GM10266 (cell line): ENCODE data around the gene COL13A1.

Experiments used
- DNase-seq: peaks from one replicate; pipeline ENCODE4 v3.0.0; 2012; ENCODE audit errors: extremely low spot score
- TF ChIP-seq, protein P1 (sequence below): IDR thresholded peaks from 2 replicates; pipeline ENCODE4 v1.5.1; 2012; ENCODE audit warnings: mild to moderate bottlenecking, low read depth; ENCODE audit not compliant: control insufficient read depth, insufficient read depth; ENCODE audit errors: missing control alignments

COL13A1 gene

DNA sequence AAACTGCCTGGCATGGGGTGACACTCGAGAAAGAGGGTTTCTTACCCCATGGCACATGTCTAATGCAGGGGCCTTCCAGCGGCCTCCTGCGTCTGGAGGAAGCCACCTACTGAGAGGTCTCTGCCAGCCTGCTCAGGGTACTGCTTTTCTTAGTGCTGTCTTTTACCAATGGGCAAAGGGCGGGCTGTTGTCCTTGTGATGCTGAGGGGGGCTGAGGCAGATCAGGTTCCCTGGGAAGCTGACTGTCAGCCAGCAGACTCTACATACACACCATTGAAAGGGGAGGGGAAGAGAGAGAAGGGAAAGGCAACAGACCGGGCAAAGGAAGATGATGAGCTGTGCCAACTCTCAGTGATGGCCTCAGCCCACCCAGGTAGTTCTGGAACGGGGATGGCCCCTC is 48.7 kb downstream of the COL13A1 start:
- TF ChIP-seq, protein P1, sequence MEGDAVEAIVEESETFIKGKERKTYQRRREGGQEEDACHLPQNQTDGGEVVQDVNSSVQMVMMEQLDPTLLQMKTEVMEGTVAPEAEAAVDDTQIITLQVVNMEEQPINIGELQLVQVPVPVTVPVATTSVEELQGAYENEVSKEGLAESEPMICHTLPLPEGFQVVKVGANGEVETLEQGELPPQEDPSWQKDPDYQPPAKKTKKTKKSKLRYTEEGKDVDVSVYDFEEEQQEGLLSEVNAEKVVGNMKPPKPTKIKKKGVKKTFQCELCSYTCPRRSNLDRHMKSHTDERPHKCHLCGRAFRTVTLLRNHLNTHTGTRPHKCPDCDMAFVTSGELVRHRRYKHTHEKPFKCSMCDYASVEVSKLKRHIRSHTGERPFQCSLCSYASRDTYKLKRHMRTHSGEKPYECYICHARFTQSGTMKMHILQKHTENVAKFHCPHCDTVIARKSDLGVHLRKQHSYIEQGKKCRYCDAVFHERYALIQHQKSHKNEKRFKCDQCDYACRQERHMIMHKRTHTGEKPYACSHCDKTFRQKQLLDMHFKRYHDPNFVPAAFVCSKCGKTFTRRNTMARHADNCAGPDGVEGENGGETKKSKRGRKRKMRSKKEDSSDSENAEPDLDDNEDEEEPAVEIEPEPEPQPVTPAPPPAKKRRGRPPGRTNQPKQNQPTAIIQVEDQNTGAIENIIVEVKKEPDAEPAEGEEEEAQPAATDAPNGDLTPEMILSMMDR: no peak
- no peak for DNase-seq

DNA sequence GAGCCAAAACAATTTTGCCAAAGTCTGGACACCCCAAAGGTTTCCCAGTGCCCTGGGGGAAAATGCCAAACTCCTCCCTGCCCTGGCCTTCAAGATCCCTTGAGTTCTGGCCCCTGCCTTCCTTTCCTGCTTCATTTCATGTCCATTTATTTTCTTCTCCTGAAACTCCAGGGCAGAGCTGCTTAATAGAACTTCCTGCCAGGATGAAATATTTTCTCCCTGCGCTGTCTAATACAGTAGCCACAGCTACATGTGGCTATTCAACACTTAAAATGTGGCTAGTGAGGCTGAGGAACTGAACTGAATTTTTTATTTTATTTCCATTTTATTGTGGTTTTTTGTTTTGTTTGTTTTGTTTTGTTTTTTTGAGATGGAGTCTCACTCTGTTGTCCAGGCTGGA is 49.6 kb downstream of the COL13A1 start:
- DNase-seq: no peak
- TF ChIP-seq, protein P1: no peak

DNA sequence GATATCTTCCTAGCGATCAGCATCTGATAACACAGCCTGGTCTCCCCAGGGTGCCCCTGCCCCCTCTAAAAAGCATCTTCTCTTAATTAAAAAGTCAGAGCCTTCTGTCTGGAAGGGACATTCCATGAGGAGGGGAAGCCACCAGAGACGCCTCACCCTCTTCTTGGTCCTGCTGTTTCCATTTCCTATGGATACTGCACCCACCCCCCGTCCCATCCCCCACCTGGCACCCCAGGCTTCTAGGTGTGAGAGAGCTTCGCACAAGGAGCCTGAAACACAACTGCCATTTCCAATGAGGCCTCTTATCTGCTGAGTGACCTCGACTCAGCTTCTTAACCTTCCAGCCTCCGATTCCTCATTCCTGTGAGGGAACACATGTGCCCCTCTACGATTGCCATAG is 51.4 kb downstream of the COL13A1 start:
- TF ChIP-seq, protein P1: no peak
- no peak for DNase-seq

DNA sequence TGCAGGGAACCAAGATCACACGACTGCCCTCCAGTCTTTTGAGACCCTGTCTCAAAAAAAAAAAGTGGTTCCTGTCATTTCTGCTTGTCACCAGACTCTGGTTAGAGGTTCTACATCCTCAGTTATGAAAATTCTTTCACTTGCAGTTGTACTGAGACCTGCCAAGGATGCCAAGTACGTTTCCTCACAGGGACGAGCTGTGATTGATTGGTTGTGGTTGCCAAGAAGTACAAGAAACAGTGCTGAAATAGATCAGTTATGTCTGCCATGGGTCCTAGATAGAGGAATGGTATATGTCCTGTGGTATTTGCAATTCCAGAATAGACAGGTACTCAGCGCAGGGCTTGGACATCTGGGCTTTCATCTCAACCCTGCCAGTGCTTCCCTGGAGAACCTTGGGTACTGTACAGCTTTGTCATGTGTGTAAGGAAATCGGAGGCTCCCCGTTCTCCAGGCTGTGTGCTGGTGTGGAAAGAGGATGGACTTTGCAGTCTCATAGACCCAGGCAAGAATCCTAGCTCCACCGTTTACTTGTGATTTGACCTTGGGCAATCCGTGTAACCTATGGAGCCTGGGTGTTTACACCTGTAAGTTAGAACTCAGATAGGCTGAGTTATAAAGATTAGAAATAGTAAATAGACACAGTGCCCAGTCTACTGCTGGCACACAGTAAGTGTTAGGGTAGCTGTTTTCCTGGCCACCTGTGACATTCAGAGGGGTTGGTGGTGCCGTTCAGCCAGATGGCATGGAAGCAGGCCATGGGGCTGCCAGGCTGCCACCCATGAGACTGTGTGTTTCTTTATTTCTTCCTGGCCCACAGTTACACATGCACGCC is 53.0 kb downstream of the COL13A1 start:
- DNase-seq: no peak
- TF ChIP-seq, protein P1: no peak

DNA sequence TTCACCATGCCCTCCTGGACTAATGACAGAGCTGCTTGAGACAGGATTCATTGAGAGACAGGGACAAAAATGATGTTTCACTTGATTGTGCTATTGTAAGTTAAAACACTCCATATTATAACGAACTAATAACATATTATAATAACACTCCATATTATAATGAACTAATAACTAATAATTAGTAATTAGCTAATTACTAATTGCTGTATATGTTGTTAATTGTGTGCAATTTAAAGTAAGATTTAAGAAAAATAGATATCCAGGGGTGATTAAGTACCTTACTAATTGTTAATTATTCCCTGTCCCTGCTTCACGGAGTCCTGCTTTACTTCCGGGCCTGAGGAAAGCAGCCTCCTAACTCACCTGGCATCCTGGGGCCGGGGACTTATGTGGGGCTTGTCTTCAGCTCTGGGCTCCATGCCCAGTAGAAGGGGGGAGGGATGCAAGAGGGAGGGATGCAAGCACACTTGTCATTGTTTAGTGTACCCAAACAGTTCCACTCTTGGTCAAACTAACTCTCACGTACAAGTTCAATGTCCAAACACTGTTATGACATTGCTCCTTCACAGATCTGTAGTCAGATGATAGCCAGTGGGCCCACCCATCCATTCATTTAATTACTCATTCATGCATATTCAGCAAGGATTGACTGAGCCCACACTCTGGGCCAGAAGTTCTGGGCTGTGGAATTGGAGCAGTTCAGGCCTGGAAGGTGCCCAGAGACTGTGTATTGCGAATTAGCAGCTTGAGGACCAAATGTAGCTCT is 53.8 kb downstream of the COL13A1 start:
- DNase-seq: no peak
- TF ChIP-seq, protein P1: no peak

DNA sequence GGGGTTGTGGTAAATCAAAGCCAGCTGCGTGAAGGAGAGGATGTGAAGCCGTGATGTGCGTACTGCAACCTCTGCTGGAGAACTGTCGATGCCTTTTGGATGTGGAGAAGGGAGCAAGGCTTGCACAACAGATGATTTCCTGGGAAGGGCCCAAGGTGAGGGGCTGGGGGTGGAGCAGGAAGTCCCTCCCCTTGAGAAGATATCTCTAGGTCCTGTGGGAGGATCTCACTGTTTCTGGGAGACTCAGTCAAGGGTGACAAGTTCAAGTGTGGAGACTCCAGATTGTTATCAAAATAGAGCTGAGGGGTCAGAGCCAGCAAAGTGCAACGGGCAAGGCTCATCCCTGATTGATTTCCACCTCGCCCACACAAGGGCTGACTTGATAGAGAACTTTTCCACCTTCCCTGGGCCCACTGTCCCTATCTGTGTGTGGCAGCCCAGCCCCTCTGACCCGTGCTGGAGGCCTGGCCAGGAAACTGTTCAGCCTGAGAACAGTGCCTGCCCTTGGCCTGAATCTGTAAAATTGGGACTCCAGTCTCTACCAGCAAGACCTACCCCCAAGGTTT is 55.0 kb downstream of the COL13A1 start:
- no peak for DNase-seq
- TF ChIP-seq, protein P1: no peak
